ENCODE results near the gene NAV3. TPM values are rescaled to one million over a fixed set of nuclear protein-coding genes. Genes with fewer than 3 reads are reported as not detected.
"Not testable (repeated sequence)": the region's sequence is repeated elsewhere in the genome, so short reads cannot be mapped to it uniquely, and the experiment has no call there.

NAV3 gene
- total RNA-seq, 4 donors from 2014 or later = 4.6 to 10.7 (median 6.6) TPM

- TF ChIP-seq EP300 (IDR thresholded peaks at IDR 0.05) (no peak), CTCF (IDR thresholded peaks at IDR 0.05) (no peak), POLR2A (IDR thresholded peaks at IDR 0.05) (no peak), POLR2AphosphoS5 (IDR thresholded peaks at IDR 0.05) (no peak)
- no peak for ATAC-seq
- Histone ChIP-seq H3K36me3 (no peaks in the 10 kb centered on the region), H3K27ac (no peak overlapping the region), H3K9me3 (no peaks in the 10 kb centered on the region), H3K27me3 (no peaks in the 10 kb centered on the region), H3K4me1 (no peaks in the 10 kb centered on the region), H3K4me3 (no peak overlapping the region)
- 8 to 18% methylated on average over 2 of the region's 2 CpGs for WGBS, 2 donors (ENCODE audit: low coverage in 1 of 2)
Measured at GRCh38 chr12:78244916-78245507, 414.3 kb downstream of the NAV3 start.

- TF ChIP-seq POLR2A (IDR thresholded peaks at IDR 0.05) = no peak
- no peak for TF ChIP-seq CTCF (IDR thresholded peaks at IDR 0.05)
- no peak for TF ChIP-seq POLR2AphosphoS5 (IDR thresholded peaks at IDR 0.05)
- TF ChIP-seq EP300 (IDR thresholded peaks at IDR 0.05) = no peak
- Histone ChIP-seq H3K9me3 (peaks cover 0 to 6% (median 0%) of the 10 kb centered on the region in 3 donors), H3K4me3 (no peak overlapping the region), H3K36me3 (no peaks in the 10 kb centered on the region), H3K27me3 (no peaks in the 10 kb centered on the region), H3K4me1 (no peaks in the 10 kb centered on the region), H3K27ac (no peak overlapping the region)
- no peak for ATAC-seq
- 60 to 75% methylated on average over 1 of the region's 1 CpG for WGBS, 2 donors (ENCODE audit: low coverage in 1 of 2)
Measured at GRCh38 chr12:78248321-78248720, 417.6 kb downstream of the NAV3 start.

- whole genome bisulfite sequencing, 2 donors (ENCODE audit: low coverage in 1 of 2) = 63 to 78% methylated on average over 3 of the region's 3 CpGs
- Histone ChIP-seq H3K36me3 (no peaks in the 10 kb centered on the region), H3K9me3 (peaks cover 0 to 8% (median 0%) of the 10 kb centered on the region in 3 donors), H3K4me1 (no peaks in the 10 kb centered on the region), H3K27ac (no peak overlapping the region), H3K27me3 (no peaks in the 10 kb centered on the region), H3K4me3 (no peak overlapping the region)
- TF ChIP-seq POLR2A (IDR thresholded peaks at IDR 0.05) (no peak), EP300 (IDR thresholded peaks at IDR 0.05) (no peak), POLR2AphosphoS5 (IDR thresholded peaks at IDR 0.05) (no peak), CTCF (IDR thresholded peaks at IDR 0.05) (no peak)
- no peak for ATAC-seq
Measured at GRCh38 chr12:78249578-78249977, 418.9 kb downstream of the NAV3 start.

- ATAC-seq, H3K4me3 ChIP-seq, H3K4me1 ChIP-seq, H3K27me3 ChIP-seq, H3K27ac ChIP-seq, H3K36me3 ChIP-seq: not testable (repeated sequence)
- peaks cover 0 to 18% (median 0%) of the 10 kb centered on the region in 3 donors for H3K9me3 ChIP-seq
- WGBS, 2 donors (ENCODE audit: low coverage in 1 of 2) = 100% methylated on average over 1 of the region's 7 CpGs; no CpG with 5 or more reads in 1 of the 2 donors
Measured at GRCh38 chr12:78257662-78258061, 427.0 kb downstream of the NAV3 start.

- Histone ChIP-seq H3K4me3 (no peak overlapping the region), H3K27ac (no peak overlapping the region), H3K36me3 (no peaks in the 10 kb centered on the region), H3K4me1 (no peaks in the 10 kb centered on the region), H3K9me3 (peaks cover 0 to 11% (median 0%) of the 10 kb centered on the region in 3 donors), H3K27me3 (no peaks in the 10 kb centered on the region)
- TF ChIP-seq POLR2A (IDR thresholded peaks at IDR 0.05) = no peak
- no peak for TF ChIP-seq EP300 (IDR thresholded peaks at IDR 0.05)
- no peak for TF ChIP-seq POLR2AphosphoS5 (IDR thresholded peaks at IDR 0.05)
- TF ChIP-seq CTCF (IDR thresholded peaks at IDR 0.05) = no peak
- no peak for ATAC-seq
- WGBS, 2 donors (ENCODE audit: low coverage in 1 of 2) = 93 to 98% methylated on average over 3 to 7 of the region's 7 CpGs
Measured at GRCh38 chr12:78260976-78261375, 430.3 kb downstream of the NAV3 start.

All from gastroesophageal sphincter (tissue), 4 donors.